Measurements from ENCODE around the gene TOP1.
"Not testable (repeated sequence)": the region's sequence is repeated elsewhere in the genome, so short reads cannot be mapped to it uniquely, and the experiment has no call there.

Gene TOP1

DNA sequence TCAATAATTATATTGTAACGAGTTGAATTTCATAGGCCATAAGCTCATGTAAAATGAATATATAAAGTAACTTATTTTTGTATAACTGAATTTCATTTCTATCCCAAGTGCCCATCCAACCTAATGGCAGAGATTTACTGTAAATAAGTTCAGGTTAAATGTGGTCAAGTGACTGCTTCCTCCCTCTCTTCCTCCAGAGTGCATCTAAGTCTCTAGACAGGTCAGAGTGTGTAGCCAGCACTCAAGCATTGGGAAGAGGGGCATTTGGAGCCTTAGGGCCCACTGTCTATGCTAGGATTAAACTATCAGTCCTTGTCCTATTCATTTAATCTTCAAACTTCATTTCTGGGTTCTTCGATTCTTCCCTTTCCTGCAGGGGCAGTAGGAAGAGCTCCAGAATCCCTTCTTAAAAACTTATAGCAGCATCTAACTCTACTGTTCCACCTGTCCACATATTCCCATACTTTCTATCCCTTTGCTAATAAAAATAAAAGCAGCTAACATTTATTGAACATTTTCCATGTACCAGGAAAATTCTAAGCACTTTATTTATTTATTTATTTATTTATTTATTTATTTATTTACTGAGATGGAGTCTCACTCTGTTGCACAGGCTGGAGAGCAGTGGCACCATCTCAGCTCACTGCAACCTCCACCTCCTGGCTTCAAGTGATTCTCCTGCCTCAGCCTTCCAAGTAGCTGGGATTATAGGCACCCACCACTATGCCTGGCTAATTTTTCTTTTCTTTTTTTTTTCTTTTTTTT lies 36.1 kb upstream of the TOP1 start:
- no peak overlapping the region for H3K27ac ChIP-seq (ENCODE audit: low read depth, low read length)
- no peaks in the 10 kb centered on the region for H3K27me3 ChIP-seq (ENCODE audit: control insufficient read depth in 1 of 2, insufficient read depth in 2 of 2, low read length in 2 of 2)
- H3K9me3 ChIP-seq (ENCODE audit: low read length): no peaks in the 10 kb centered on the region
- H3K4me3 ChIP-seq (ENCODE audit: low read depth in 1 of 2, low read length in 2 of 2): no peak overlapping the region
- no peaks in the 10 kb centered on the region for H3K36me3 ChIP-seq (ENCODE audit: insufficient read depth, low read length)
- no peak overlapping the region for H3K9ac ChIP-seq (ENCODE audit: low read length)
- H3K4me1 ChIP-seq (ENCODE audit: insufficient read depth, low read length): no peaks in the 10 kb centered on the region

DNA sequence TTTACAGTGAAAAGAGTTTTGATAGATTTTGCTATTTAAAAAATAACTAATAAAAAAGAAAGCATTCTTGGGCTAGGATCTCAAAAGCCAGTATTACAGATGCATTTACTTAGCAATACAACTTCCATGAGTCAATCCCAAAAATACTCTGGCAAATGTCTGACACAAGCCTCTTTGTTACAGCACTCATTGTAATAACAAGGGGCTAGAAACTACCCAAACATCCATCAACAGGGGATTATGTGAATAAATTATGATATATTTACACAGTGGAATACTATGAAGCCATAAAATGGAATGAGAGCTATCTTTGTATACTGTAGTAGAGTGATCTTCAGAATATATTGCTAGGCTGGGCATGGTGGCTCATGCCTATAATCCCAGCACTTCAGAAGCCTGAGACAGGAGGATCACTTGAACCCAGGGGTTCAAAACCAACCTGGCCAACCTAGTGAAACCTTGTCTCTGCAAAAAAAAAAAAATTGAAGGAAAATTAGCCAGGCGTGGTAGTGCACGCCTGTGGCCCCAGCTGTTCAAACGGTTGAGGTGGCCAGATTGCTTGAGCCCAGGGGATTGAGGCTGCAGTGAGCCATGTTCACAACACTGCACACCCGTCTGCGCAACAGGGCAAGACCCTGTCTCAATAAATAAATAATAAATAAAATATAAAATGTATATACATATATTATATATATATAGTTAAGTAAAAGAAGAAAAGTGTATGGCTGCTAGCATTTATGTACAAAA lies 34.7 kb upstream of the TOP1 start:
- Histone ChIP-seq H3K4me1 (ENCODE audit: insufficient read depth, low read length) (no peaks in the 10 kb centered on the region), H3K27me3 (ENCODE audit: control insufficient read depth in 1 of 2, insufficient read depth in 2 of 2, low read length in 2 of 2) (no peaks in the 10 kb centered on the region), H3K9me3 (ENCODE audit: low read length) (no peaks in the 10 kb centered on the region), H3K27ac (ENCODE audit: low read depth, low read length) (no peak overlapping the region), H3K9ac (ENCODE audit: low read length) (no peak overlapping the region), H3K4me3 (ENCODE audit: low read depth in 1 of 2, low read length in 2 of 2) (no peak overlapping the region), H3K36me3 (ENCODE audit: insufficient read depth, low read length) (no peaks in the 10 kb centered on the region)

- no peaks in the 10 kb centered on the region for H3K4me1 ChIP-seq (ENCODE audit: insufficient read depth, low read length)
- H3K4me3 ChIP-seq (ENCODE audit: low read depth in 1 of 2, low read length in 2 of 2): no peak overlapping the region
- H3K9me3 ChIP-seq (ENCODE audit: low read length): no peaks in the 10 kb centered on the region
- no peak overlapping the region for H3K27ac ChIP-seq (ENCODE audit: low read depth, low read length)
- no peaks in the 10 kb centered on the region for H3K27me3 ChIP-seq (ENCODE audit: control insufficient read depth in 1 of 2, insufficient read depth in 2 of 2, low read length in 2 of 2)
- no peak overlapping the region for H3K9ac ChIP-seq (ENCODE audit: low read length)
- no peaks in the 10 kb centered on the region for H3K36me3 ChIP-seq (ENCODE audit: insufficient read depth, low read length)
Measured at GRCh38 chr20:40996326-40996725, 32.3 kb upstream of the TOP1 start.

DNA sequence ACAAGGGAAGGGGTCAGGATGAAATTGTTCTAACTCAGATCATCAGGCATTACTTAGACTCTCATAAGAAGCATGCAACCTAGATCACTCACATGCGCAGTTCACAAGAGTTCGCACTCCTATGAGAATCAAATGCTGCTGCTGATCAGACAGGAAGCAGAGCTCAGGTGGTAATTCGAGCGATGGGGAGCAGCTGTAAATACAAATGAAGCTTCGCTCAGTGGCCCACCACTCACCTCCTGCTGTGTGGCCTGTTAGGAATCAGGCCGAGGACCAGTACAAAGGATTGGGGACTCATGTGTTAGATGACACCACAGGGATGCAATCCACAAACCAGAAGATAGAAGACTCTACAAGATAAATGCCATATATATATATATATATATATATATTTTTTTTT lies 31.5 kb upstream of the TOP1 start:
- Histone ChIP-seq H3K4me3 (ENCODE audit: low read depth in 1 of 2, low read length in 2 of 2) (no peak overlapping the region), H3K9ac (ENCODE audit: low read length) (no peak overlapping the region), H3K27ac (ENCODE audit: low read depth, low read length) (no peak overlapping the region), H3K36me3 (ENCODE audit: insufficient read depth, low read length) (no peaks in the 10 kb centered on the region), H3K9me3 (ENCODE audit: low read length) (no peaks in the 10 kb centered on the region), H3K4me1 (ENCODE audit: insufficient read depth, low read length) (no peaks in the 10 kb centered on the region), H3K27me3 (ENCODE audit: control insufficient read depth in 1 of 2, insufficient read depth in 2 of 2, low read length in 2 of 2) (no peaks in the 10 kb centered on the region)

DNA sequence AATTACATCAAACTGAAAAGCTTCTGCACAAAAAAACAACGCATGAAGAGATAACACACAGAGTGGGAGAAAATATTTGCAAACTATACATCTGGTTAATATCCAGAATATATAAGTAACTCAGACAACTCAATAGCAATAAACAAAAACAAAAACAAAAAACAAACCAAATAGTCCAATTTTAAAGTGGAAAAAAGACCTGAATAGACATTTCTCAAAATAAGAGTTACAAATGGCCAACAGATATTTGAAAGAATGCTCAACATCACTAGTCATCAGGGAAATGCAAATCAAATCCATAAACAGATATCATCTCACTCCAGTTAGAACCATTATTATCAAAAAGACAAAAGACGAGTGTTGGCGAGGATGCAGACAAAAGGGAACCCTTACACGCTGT lies 28.8 kb upstream of the TOP1 start:
- H3K27me3 ChIP-seq (ENCODE audit: control insufficient read depth in 1 of 2, insufficient read depth in 2 of 2, low read length in 2 of 2): no peaks in the 10 kb centered on the region
- no peak overlapping the region for H3K27ac ChIP-seq (ENCODE audit: low read depth, low read length)
- H3K4me3 ChIP-seq (ENCODE audit: low read depth in 1 of 2, low read length in 2 of 2): no peak overlapping the region
- H3K9me3 ChIP-seq (ENCODE audit: low read length): no peaks in the 10 kb centered on the region
- no peaks in the 10 kb centered on the region for H3K36me3 ChIP-seq (ENCODE audit: insufficient read depth, low read length)
- no peak overlapping the region for H3K9ac ChIP-seq (ENCODE audit: low read length)
- H3K4me1 ChIP-seq (ENCODE audit: insufficient read depth, low read length): peaks cover 7% of the 10 kb centered on the region

DNA sequence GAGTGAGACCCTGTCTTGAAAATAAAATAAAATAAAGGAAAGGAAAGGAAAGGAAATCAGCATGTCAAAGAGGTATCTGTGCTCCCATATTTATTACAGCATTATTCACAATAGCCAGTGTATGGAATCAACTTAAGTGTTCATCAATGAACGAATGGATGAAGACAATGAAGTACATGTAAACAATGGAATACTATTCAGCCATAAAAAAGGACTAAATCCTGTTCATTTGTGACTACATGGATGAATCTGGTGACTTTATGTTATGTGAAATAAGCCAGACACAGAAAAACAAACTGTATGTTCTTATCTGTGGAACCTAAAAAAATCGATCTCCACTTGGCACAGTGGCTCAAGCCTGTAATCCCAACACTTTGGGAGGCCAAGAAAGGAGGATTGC lies 28.0 kb upstream of the TOP1 start:
- Histone ChIP-seq H3K27me3 (ENCODE audit: control insufficient read depth in 1 of 2, insufficient read depth in 2 of 2, low read length in 2 of 2) (no peaks in the 10 kb centered on the region), H3K4me3 (ENCODE audit: low read depth in 1 of 2, low read length in 2 of 2) (no peak overlapping the region), H3K4me1 (ENCODE audit: insufficient read depth, low read length) (peaks cover 14% of the 10 kb centered on the region), H3K9me3 (ENCODE audit: low read length) (no peaks in the 10 kb centered on the region), H3K9ac (ENCODE audit: low read length) (no peak overlapping the region), H3K36me3 (ENCODE audit: insufficient read depth, low read length) (no peaks in the 10 kb centered on the region), H3K27ac (ENCODE audit: low read depth, low read length) (no peak overlapping the region)

DNA sequence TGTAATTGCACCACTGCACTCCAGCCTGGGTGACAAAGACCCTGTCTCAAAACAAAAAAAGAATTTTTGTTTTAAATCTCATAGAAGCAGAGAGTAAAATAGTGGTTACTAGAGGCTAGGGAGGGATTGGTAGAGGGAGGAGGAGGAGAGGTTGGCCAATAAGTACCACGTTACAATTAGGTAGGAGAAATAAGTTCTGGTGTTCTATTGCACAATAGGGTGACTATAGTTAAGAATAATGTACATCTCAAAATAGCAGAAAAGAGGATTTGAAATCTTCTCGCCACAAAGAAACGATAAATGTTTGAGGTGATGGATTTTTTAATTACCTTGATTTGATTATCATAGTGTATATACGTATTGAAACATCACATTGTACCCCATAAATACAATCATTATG lies 27.1 kb upstream of the TOP1 start:
- Histone ChIP-seq H3K9me3 (ENCODE audit: low read length) (no peaks in the 10 kb centered on the region), H3K27ac (ENCODE audit: low read depth, low read length) (no peak overlapping the region)

DNA sequence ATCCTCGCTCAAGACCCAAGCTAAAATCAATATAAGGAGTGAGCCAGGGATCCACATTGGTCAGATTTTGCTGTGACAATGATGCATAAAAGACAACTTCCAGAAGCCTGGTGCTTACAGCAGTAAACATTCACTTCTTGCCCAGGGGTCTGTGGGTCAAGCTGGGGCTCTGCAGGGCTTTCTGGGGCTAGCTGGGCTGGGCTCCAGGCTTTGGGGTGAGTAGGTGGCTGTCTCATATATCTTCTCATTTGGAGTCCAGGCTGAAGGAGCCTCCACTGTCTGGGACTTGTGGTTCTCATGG lies 25.8 kb upstream of the TOP1 start:
- Histone ChIP-seq H3K9ac (ENCODE audit: low read length) (no peak overlapping the region), H3K27ac (ENCODE audit: low read depth, low read length) (no peak overlapping the region), H3K9me3 (ENCODE audit: low read length) (no peaks in the 10 kb centered on the region), H3K4me1 (ENCODE audit: insufficient read depth, low read length) (peaks cover 19% of the 10 kb centered on the region), H3K27me3 (ENCODE audit: control insufficient read depth in 1 of 2, insufficient read depth in 2 of 2, low read length in 2 of 2) (no peaks in the 10 kb centered on the region), H3K4me3 (ENCODE audit: low read depth in 1 of 2, low read length in 2 of 2) (no peak overlapping the region), H3K36me3 (ENCODE audit: insufficient read depth, low read length) (no peaks in the 10 kb centered on the region)

More for the DNA sequence above, 27.1 kb upstream of the TOP1 start:
- H3K4me1 ChIP-seq (ENCODE audit: insufficient read depth, low read length): peaks cover 19% of the 10 kb centered on the region
- H3K36me3 ChIP-seq (ENCODE audit: insufficient read depth, low read length): no peaks in the 10 kb centered on the region
- H3K9ac ChIP-seq (ENCODE audit: low read length): no peak overlapping the region
- H3K27me3 ChIP-seq (ENCODE audit: control insufficient read depth in 1 of 2, insufficient read depth in 2 of 2, low read length in 2 of 2): no peaks in the 10 kb centered on the region
- no peak overlapping the region for H3K4me3 ChIP-seq (ENCODE audit: low read depth in 1 of 2, low read length in 2 of 2)

GRCh38 chr20:41003143-41003935 lies 25.3 kb upstream of the TOP1 start:
- Histone ChIP-seq H3K4me3 (ENCODE audit: low read depth in 1 of 2, low read length in 2 of 2) (no peak overlapping the region), H3K4me1 (ENCODE audit: insufficient read depth, low read length) (peaks cover 19% of the 10 kb centered on the region), H3K27me3 (ENCODE audit: control insufficient read depth in 1 of 2, insufficient read depth in 2 of 2, low read length in 2 of 2) (no peaks in the 10 kb centered on the region), H3K36me3 (ENCODE audit: insufficient read depth, low read length) (no peaks in the 10 kb centered on the region), H3K27ac (ENCODE audit: low read depth, low read length) (no peak overlapping the region), H3K9ac (ENCODE audit: low read length) (no peak overlapping the region), H3K9me3 (ENCODE audit: low read length) (no peaks in the 10 kb centered on the region)

DNA sequence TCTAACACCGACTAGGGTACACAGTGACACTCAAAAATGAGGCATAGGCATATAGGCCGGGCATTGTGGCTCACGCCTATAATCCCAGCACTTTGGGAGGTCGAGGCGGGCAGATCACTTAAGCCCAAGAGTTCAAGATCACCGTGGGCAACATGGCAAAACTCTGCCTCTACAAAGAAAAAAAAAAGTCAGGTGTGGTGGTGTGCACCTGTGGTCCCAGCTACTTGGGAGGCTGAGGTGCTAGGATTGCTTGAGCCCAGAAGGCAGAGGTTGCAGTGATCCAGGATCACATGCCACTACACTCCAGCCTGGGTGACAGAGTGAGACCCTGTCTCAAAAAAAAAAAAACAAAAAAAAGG lies 24.7 kb upstream of the TOP1 start:
- not testable (repeated sequence) for H3K36me3 ChIP-seq (ENCODE audit: insufficient read depth, low read length); H3K4me3 ChIP-seq (ENCODE audit: low read depth in 1 of 2, low read length in 2 of 2); H3K27ac ChIP-seq (ENCODE audit: low read depth, low read length); H3K27me3 ChIP-seq (ENCODE audit: control insufficient read depth in 1 of 2, insufficient read depth in 2 of 2, low read length in 2 of 2); H3K9me3 ChIP-seq (ENCODE audit: low read length); H3K9ac ChIP-seq (ENCODE audit: low read length)
- H3K4me1 ChIP-seq (ENCODE audit: insufficient read depth, low read length): peaks cover 19% of the 10 kb centered on the region

GRCh38 chr20:41004531-41005360 lies 23.9 kb upstream of the TOP1 start:
- Histone ChIP-seq H3K4me3 (ENCODE audit: low read depth in 1 of 2, low read length in 2 of 2) (no peak overlapping the region), H3K9ac (ENCODE audit: low read length) (no peak overlapping the region), H3K27ac (ENCODE audit: low read depth, low read length) (no peak overlapping the region), H3K36me3 (ENCODE audit: insufficient read depth, low read length) (no peaks in the 10 kb centered on the region), H3K4me1 (ENCODE audit: insufficient read depth, low read length) (peaks cover 19% of the 10 kb centered on the region), H3K9me3 (ENCODE audit: low read length) (no peaks in the 10 kb centered on the region), H3K27me3 (ENCODE audit: control insufficient read depth in 1 of 2, insufficient read depth in 2 of 2, low read length in 2 of 2) (no peaks in the 10 kb centered on the region)

All from muscle layer of colon (tissue), 2 donors.